MM.1S (cell line): ENCODE results near the gene EXOSC7.

Source experiments
- DNase-seq: peaks from one replicate; pipeline ENCODE4 v3.0.0-alpha.2; 2015
- H2AFZ ChIP-seq: fragments of 300-600 bp; sonication (generic); 2 replicates; pipeline ENCODE4 v1.6.0; 2016; ENCODE audit warnings: antibody characterized with exemption, low read length
- H3F3A ChIP-seq: fragments of 300-600 bp; sonication (generic); 2 replicates; pipeline ENCODE4 v1.6.1; 2016; ENCODE audit warnings: mild to moderate bottlenecking, antibody characterized with exemption, low read length, moderate library complexity, mixed read lengths; ENCODE audit not compliant: insufficient read depth
- H3K27ac ChIP-seq: fragments of 300-600 bp; sonication (generic); 2 replicates; pipeline ENCODE4 v1.5.1; 2016; ENCODE audit warnings: mild to moderate bottlenecking, low read length
- H3K27me3 ChIP-seq: fragments of 300-600 bp; sonication (generic); replicated peaks from 2 replicates; pipeline ENCODE4 v1.6.0; 2016; ENCODE audit warnings: low read length; ENCODE audit not compliant: insufficient read depth
- H3K36me3 ChIP-seq: fragments of 300-600 bp; sonication (generic); replicated peaks from 2 replicates; pipeline ENCODE4 v1.6.1; 2016; ENCODE audit warnings: mild to moderate bottlenecking, low read length, mixed read lengths; ENCODE audit not compliant: insufficient read depth
- H3K4me1 ChIP-seq: fragments of 300-600 bp; sonication (generic); 2 replicates; pipeline ENCODE4 v1.6.1; 2016; ENCODE audit warnings: low read length, mixed read lengths
- H3K4me2 ChIP-seq: fragments of 300-600 bp; sonication (generic); 2 replicates; pipeline ENCODE4 v1.6.0; 2016; ENCODE audit warnings: low read depth, low read length
- H3K4me3 ChIP-seq: fragments of 300-600 bp; sonication (generic); 2 replicates; pipeline ENCODE4 v1.5.1; 2016; ENCODE audit warnings: low read length, mixed read lengths
- H3K79me2 ChIP-seq: fragments of 300-600 bp; sonication (generic); 2 replicates; pipeline ENCODE4 v1.6.1; 2016; ENCODE audit warnings: mixed run types, low read length, mixed read lengths
- H3K9ac ChIP-seq: fragments of 300-600 bp; sonication (generic); 2 replicates; pipeline ENCODE4 v1.6.1; 2016; ENCODE audit warnings: low read length, mixed read lengths
- H3K9me2 ChIP-seq: fragments of 300-600 bp; sonication (generic); replicated peaks from 2 replicates; pipeline ENCODE4 v1.6.1; 2016; ENCODE audit warnings: mild to moderate bottlenecking, low read length, mixed read lengths; ENCODE audit not compliant: insufficient read depth
- H3K9me3 ChIP-seq: fragments of 300-600 bp; sonication (generic); replicated peaks from 2 replicates; pipeline ENCODE4 v1.6.1; 2016; ENCODE audit warnings: mild to moderate bottlenecking, low read length, mixed read lengths; ENCODE audit not compliant: insufficient read depth
- H4K20me1 ChIP-seq: fragments of 300-600 bp; sonication (generic); 2 replicates; pipeline ENCODE4 v1.6.1; 2016; ENCODE audit warnings: mild to moderate bottlenecking, low read length, moderate library complexity, mixed read lengths; ENCODE audit not compliant: insufficient read depth
- CTCF ChIP-seq: fragments of 300-600 bp; sonication (generic); IDR thresholded peaks from 2 replicates; pipeline ENCODE4 v1.5.1; 2016; ENCODE audit warnings: antibody characterized with exemption, low read length, mixed read lengths
- EZH2 ChIP-seq: fragments of 300-600 bp; sonication (generic); optimal IDR thresholded peaks from 2 replicates; pipeline ENCODE3; 2017; ENCODE audit warnings: low read depth, mild to moderate bottlenecking, antibody characterized with exemption, low read length, mixed read lengths
- EZH2phosphoT487 ChIP-seq: fragments of 300-600 bp; sonication (generic); IDR thresholded peaks from 2 replicates; pipeline ENCODE4 v1.6.1; 2018; ENCODE audit warnings: antibody characterized with exemption, low read length

EXOSC7 gene

GRCh38 chr3:45020534-45020933, 44.5 kb downstream of the EXOSC7 start:
- Histone ChIP-seq H3K4me3 (no peak overlapping the region), H4K20me1 (no peaks in the 10 kb centered on the region), H3K27ac (no peak overlapping the region), H3K9me3 (no peaks in the 10 kb centered on the region), H3K9ac (no peak overlapping the region), H3K79me2 (no peaks in the 10 kb centered on the region), H3K9me2 (no peaks in the 10 kb centered on the region), H3K27me3 (no peaks in the 10 kb centered on the region), H2AFZ (no peak overlapping the region), H3K36me3 (no peaks in the 10 kb centered on the region), H3K4me1 (no peaks in the 10 kb centered on the region), H3K4me2 (no peak overlapping the region), H3F3A (no peaks in the 10 kb centered on the region)
- TF ChIP-seq EZH2phosphoT487, result no peak
- TF ChIP-seq EZH2, result no peak
- no peak for TF ChIP-seq CTCF
- DNase-seq, result no peak

- H3K36me3 ChIP-seq, result no peaks in the 10 kb centered on the region
- TF ChIP-seq EZH2phosphoT487, result no peak
- no peak for TF ChIP-seq EZH2
- TF ChIP-seq CTCF, result no peak
- H3K27ac ChIP-seq, result no peak overlapping the region
- H3K4me2 ChIP-seq, result no peak overlapping the region
- H3K4me3 ChIP-seq, result no peak overlapping the region
- H3K9me3 ChIP-seq, result no peaks in the 10 kb centered on the region
- no peaks in the 10 kb centered on the region for H3F3A ChIP-seq
- no peak overlapping the region for H3K9ac ChIP-seq
- no peak for DNase-seq
- no peaks in the 10 kb centered on the region for H3K4me1 ChIP-seq
- H2AFZ ChIP-seq, result no peak overlapping the region
- H3K27me3 ChIP-seq, result no peaks in the 10 kb centered on the region
- no peaks in the 10 kb centered on the region for H3K9me2 ChIP-seq
- no peaks in the 10 kb centered on the region for H3K79me2 ChIP-seq
- no peaks in the 10 kb centered on the region for H4K20me1 ChIP-seq
Observed at GRCh38 chr3:45021524-45022297, 45.7 kb downstream of the EXOSC7 start.

- Histone ChIP-seq H3K4me3 (no peak overlapping the region), H3K4me2 (no peak overlapping the region), H3K9ac (no peak overlapping the region), H3K27ac (no peak overlapping the region), H2AFZ (no peak overlapping the region), H4K20me1 (no peaks in the 10 kb centered on the region), H3K36me3 (no peaks in the 10 kb centered on the region), H3F3A (no peaks in the 10 kb centered on the region), H3K9me2 (no peaks in the 10 kb centered on the region), H3K27me3 (no peaks in the 10 kb centered on the region), H3K9me3 (no peaks in the 10 kb centered on the region), H3K79me2 (no peaks in the 10 kb centered on the region), H3K4me1 (no peaks in the 10 kb centered on the region)
- TF ChIP-seq CTCF, result no peak
- TF ChIP-seq EZH2, result no peak
- no peak for TF ChIP-seq EZH2phosphoT487
- DNase-seq, result no peak
Observed at GRCh38 chr3:45023675-45024074, 47.6 kb downstream of the EXOSC7 start.
